GM19043 (cell line): ENCODE results near the gene CDKAL1.
"Not testable (repeated sequence)": the region's sequence is repeated elsewhere in the genome, so short reads cannot be mapped to it uniquely, and the experiment has no call there.

Experiments
- ATAC-seq: cut with Tn5 transposase; IDR thresholded peaks from one replicate; pipeline ENCODE4 v1.9.1; 2021; ENCODE audit warnings: low read depth; ENCODE audit not compliant: unreplicated experiment

Gene CDKAL1

GRCh38 chr6:20732362-20732761 is 198.1 kb downstream of the CDKAL1 start:
- not testable (repeated sequence) for ATAC-seq

- ATAC-seq: no peak
Observed at GRCh38 chr6:20732896-20733295, 198.6 kb downstream of the CDKAL1 start.

GRCh38 chr6:20737912-20738311 is 203.7 kb downstream of the CDKAL1 start:
- ATAC-seq: no peak

GRCh38 chr6:20740088-20740487 is 205.8 kb downstream of the CDKAL1 start:
- no peak for ATAC-seq

- no peak for ATAC-seq
Observed at GRCh38 chr6:20740727-20741126, 206.5 kb downstream of the CDKAL1 start.

- no peak for ATAC-seq
Observed at GRCh38 chr6:20741490-20741889, 207.2 kb downstream of the CDKAL1 start.

- no peak for ATAC-seq
Observed at GRCh38 chr6:20744911-20745557, 210.8 kb downstream of the CDKAL1 start.

- ATAC-seq: no peak
Observed at GRCh38 chr6:20746024-20746423, 211.8 kb downstream of the CDKAL1 start.

- ATAC-seq: no peak
Observed at GRCh38 chr6:20746805-20747558, 212.7 kb downstream of the CDKAL1 start.

- no peak for ATAC-seq
Observed at GRCh38 chr6:20747991-20748390, 213.7 kb downstream of the CDKAL1 start.

- no peak for ATAC-seq
Observed at GRCh38 chr6:20751293-20751935, 217.2 kb downstream of the CDKAL1 start.

- ATAC-seq: no peak
Observed at GRCh38 chr6:20755631-20756030, 221.4 kb downstream of the CDKAL1 start.

GRCh38 chr6:20756584-20757147 is 222.4 kb downstream of the CDKAL1 start:
- ATAC-seq: not testable (repeated sequence)

- no peak for ATAC-seq
Observed at GRCh38 chr6:20757761-20758160, 223.5 kb downstream of the CDKAL1 start.

- ATAC-seq: no peak
Observed at GRCh38 chr6:20763296-20763695, 229.0 kb downstream of the CDKAL1 start.

- ATAC-seq: no peak
Observed at GRCh38 chr6:20769631-20770030, 235.4 kb downstream of the CDKAL1 start.

- ATAC-seq: no peak
Observed at GRCh38 chr6:20770773-20771172, 236.5 kb downstream of the CDKAL1 start.

- no peak for ATAC-seq
Observed at GRCh38 chr6:20771409-20771808, 237.2 kb downstream of the CDKAL1 start.

GRCh38 chr6:20773822-20774221 is 239.6 kb downstream of the CDKAL1 start:
- no peak for ATAC-seq

- ATAC-seq: no peak
Observed at GRCh38 chr6:20775981-20776380, 241.7 kb downstream of the CDKAL1 start.

- no peak for ATAC-seq
Observed at GRCh38 chr6:20777801-20778200, 243.5 kb downstream of the CDKAL1 start.
